ENCODE results near the gene CEMP1.

- TF ChIP-seq CTCF (IDR thresholded peaks at IDR 0.05) (no peak), POLR2A (IDR thresholded peaks at IDR 0.05) (no peak)
Observed at GRCh38 chr16:2524339-2524938, 6.8 kb downstream of the CEMP1 start.

All from uterus (tissue), 2 donors.